ENCODE results near the gene SIVA1.
"Not testable (repeated sequence)": the region's sequence is repeated elsewhere in the genome, so short reads cannot be mapped to it uniquely, and the experiment has no call there.

SIVA1 gene

DNA sequence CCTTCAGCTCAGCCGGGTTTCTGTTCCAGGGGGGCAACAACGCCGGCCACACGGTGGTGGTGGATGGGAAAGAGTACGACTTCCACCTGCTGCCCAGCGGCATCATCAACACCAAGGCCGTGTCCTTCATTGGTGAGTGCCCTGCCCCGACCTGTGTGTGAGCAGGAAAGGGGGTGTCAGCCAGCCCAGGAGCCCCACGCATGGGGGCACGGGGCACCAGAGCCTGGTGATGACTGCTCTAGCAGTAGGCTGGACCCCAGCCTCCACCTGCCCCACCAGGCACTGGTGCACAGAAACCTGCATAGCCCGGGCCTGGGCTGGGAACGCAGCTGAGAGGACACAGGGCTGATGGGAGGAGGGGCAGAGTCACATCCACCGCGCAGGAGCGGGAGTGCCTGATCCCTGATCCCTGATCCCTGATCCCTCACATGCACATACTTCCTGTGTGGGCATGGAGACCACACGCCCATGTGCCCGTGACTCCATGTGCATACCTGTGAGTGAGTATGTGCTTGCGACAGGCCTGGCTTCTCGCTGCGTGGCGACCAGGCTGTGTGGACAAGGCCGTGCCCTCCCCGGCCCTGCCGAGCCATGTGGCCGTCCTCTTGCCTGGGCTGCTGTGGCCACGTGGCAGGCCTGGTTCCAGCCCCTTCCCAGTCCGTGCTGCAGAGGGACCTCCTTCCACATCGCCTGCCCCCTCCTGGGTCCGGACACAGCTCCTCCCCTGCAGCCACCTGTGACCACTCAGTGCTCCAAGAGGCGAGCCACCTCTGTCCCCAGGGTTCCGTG, 17.8 kb upstream of the SIVA1 start:
- no peak for DNase-seq

DNA sequence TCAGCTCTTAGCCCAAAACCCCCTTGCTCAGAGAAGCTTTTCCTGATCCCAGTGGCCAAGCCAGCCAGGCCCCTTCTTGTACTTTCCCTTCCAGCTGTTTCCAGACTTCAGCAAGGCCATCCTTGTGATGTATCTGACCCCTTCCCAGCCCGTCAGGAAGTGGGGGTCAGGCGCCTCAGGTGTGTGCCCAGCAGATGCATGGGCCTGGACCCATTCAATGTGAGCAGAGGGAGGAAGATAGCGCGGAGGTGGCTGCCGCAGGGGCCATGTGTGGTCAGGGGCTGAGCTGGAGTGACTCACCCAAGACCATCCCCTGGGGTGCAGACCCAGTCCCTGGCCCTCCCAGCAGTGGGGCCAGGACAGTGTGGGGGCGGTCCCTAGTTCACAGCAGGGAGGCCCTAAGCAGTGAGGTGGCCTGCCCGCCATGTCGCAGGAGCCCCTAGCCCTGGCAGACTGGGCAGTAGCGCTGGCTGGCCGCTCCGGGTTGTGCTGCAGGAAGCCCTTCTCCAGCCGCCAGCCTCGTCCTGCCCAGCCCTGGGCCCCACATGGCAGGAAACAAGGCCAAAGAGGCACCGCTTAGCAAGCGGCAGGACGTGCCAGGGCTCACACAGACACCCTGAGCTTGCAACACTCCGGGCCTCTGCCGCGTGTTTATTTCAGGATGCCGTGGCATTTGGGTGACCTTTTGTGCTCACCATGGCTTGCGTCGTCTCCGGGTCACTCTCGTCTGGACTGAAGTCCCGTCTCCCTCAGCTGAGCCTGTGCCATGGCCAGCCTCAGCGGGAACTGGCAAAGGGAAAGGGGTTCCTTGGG, 16.9 kb upstream of the SIVA1 start:
- no peak for DNase-seq

DNA sequence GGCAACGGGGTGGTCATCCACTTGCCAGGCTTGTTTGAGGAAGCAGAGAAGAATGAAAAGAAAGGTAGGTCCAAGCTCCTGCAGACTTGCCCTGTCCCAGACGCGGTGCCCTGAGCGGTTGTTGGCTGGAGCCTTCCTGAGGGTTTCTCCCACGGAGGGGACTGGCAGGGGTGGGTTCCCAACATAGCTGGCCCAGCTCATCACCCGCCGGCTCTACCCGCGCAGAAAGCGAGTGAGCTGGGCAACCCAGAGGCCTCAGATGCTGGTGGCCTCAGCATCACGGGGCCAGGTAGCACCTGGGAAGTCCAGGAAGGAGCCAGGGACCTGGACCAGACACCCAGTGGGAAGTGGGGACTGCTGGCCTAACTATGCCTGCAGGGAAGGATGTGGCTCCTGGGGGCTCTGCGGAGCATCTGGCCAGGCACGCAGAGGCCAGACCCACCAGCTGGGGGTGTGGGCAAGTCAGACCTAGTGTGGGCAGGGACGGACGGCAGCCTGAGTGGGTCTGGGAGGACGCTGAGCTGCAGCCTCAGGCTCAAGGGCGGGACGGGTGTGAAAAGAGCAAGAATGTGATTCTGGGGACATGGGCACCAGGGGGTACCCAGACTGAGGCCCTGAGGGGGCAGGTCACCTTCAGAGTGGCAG, 14.4 kb upstream of the SIVA1 start:
- no peak for DNase-seq

DNA sequence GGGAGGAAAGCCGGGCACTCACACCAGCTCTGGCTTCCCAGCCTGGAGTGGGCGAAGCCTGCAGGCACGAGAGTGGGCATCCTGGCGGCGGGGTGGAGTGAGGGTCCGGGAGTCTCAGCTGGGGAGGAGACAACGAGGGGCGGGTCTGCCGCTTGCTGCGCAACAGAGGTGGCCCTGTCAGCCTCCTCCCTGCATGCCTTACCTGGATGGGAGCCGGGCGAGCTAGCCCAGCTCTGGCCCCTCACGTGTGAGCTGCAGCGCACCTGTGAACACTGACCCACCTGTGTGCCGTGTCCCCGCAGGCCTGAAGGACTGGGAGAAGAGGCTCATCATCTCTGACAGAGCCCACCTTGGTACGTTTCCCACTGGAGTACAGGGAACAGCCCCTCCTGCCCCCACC, 13.9 kb upstream of the SIVA1 start:
- no peak for DNase-seq

DNA sequence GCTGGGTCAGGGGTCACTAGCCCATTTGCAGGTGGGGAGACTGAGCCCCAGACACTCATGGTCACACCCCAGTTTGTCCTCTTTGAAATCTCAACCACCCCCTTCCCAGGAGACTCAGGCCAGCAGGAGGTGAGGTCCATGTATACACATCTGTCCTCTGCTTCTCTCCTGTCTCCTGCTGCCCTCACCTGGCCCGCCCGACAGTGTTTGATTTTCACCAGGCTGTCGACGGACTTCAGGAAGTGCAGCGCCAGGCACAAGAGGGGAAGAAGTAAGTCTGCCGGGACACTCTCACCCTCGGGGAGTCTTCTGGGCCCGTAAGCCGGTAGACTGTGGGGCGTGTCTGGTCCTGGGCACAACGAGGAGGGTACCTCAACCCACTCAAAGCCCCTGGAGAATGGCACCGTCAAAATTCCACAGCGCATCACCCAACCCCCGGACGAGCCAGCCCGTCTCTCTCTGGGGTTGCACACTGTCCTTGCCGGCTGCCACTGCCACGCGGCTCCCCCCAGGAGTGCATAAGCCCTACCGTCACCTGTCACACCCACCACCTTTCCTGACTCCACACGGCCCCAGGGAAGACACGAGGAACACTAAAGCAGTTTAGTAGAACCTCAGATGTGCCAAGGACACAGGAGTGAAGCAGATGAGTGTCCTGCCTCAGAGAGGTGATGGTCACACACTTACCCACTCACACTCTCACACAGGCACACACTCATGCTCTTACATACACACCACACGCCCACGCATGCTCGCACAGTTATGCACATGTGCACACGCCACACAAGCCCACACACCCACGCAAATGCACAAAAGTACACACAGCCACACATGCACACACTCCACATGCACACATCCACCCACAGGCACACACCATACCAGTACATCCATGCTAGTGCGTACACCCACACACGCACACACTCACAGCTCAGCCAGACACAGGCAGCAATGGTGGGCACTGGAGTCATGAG, 13.1 kb upstream of the SIVA1 start:
- no peak for DNase-seq

DNA sequence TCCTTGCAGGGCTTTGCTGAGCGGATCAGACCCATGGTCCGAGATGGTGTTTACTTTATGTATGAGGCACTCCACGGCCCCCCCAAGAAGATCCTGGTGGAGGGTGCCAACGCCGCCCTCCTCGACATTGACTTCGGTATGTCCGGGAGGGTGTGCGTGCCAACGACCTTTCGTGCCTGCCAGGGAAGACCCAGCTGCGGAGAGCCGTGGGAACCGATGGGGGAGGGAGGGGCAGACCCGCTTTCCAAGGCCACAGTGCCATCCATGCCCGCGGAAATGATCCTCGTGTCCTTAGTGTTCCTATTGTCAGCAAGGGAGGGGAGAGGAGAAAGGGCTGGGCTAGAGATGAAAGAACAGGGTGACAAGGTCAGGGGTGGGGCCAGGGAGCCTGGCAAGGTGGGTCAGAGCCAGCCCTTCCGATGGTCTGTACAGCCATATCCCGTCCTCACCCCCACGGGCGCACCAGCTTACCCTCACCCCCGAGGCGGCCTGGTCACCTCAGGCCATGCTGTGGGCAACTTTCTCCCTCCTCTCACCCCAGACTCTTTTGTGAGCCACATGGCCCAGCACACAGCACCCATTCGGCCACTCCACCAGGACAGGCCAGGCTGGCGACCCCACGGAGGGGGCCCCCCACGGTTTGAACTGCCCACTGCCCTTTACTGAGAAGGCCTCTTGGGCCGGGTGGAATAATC, 11.7 kb upstream of the SIVA1 start:
- no peak for DNase-seq

DNA sequence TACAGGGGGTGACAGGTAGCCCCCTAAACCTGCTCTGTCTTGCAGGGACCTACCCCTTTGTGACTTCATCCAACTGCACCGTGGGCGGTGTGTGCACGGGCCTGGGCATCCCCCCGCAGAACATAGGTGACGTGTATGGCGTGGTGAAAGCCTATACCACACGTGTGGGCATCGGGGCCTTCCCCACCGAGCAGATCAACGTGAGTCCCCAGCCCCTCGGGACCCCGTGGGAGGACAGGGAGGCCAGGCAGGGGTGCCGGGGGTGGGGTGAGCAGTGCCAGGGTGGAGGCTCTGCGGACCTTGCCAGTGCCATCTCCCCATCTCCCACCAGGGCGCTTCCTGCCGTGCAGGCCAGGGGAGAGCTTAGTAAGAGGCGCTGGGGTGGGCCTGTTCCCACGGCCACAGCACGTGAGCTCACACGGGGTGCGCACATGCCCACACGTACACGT, 11.1 kb upstream of the SIVA1 start:
- DNase-seq: no peak

DNA sequence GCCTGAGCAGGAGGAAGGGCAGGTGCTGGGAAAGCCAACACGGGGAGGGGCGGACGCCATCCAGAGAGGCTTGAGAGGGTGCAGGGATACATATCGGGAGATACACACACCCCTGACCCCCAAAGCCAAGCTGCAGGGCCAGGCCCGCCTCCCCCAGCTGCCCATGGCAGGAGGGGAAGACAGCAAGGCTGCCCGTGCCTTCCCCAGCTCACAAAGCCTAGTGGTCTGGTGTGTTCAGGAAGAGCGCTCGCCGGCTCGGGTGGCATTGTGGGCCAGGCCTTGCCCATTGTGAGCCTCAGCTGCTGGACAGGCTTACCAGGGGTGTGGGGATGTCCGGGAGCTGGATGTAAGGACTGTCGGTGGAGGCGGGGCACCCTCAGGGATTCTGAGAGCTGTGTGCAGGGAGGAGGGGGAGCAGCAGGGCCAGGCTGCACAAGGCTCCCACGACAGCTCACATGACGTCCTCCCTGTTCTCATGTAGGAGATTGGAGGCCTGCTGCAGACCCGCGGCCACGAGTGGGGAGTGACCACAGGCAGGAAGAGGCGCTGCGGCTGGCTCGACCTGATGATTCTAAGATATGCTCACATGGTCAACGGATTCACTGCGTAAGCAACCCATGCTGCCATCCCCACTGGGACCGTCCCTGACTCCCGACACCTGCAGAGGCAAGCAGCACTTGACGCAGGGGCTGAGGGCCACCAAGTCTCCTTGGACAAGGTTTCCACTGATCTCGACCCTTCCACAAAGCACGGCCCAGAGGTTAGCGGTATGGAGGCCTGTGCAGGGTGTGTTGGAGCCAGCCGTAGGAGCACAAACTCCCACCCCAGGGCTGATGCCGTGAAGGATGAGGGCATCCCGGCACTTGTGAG, 10.1 kb upstream of the SIVA1 start:
- DNase-seq: no peak

DNA sequence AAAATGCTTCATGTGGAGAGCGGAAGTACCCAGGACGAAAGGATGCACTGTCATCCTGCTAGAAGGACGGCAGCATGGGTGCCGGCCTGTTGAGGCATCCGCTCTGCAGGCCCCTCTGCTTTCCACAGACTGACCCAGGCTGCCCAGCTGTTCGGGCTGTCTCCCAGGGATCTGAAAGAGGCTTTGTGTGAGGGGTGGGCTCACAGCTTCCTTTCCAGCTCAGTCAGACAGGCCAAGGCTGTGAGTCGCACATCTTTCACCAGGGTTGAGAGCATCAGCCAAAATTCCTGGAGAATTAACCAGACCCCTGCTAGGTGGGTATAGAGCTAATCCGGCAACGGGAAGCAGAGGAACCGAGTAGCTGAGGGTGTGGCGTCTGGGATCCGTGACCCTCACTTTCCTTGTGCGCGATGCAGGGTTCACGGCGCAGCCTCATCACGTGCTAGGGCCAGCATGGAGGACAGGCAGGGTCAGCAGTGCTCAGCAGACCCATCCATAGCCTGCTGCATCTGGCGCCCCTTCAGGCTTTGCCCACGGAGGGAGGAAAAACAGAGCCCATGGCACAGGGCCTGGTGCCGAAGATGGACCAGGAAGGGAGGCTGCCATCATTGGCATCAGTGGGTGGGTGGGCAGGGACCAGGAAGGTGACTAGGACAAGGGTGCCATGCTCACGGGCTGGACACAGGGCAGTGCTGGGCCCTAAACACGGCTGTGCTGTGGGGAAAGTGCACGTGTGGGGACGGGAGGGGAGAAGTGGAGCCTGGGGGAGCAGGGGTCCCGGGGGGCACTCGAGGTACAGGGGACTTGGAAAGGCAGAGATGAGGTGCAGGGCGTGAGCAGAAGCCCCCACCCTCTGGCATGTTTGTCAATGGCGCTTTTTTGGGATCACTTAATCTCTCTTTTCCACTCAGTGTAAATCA, 9.2 kb upstream of the SIVA1 start:
- DNase-seq: no peak

DNA sequence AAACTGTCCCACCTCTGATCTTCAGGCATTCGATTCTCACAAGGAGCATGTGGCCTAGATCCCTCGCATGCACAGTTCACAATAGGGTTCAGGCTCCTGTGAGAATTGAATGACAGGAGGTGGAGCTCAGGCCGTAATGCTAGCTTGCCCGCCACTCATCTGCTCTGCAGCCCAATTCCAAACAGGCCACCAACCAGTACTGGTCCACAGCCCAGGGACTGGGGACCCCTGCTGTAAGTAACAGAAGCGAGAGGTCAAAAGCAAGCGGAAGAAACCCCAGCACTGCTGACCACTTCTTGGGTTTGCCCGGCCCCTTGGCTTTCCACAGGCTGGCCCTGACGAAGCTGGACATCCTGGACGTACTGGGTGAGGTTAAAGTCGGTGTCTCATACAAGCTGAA, 8.5 kb upstream of the SIVA1 start:
- DNase-seq: no peak

DNA sequence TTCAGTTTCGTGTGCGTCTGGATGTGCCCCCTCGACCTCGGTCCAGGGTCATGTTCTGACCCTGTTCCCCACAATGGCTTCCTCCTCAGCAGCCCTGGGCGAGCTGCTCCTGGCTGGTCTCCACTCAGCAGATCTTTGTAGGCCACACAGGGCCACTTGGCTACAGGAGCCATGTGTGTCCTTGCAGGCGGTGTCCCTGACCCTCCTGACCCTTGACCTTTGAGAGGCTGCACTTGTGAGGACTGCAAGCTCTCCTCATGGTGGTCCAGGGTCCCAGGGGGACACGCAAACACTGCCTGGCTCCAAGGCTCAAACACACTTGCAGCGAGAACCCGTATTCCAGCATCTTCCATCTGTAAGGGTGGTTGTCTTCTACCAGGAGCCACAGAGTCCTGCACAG, 7.5 kb upstream of the SIVA1 start:
- DNase-seq: no peak

DNA sequence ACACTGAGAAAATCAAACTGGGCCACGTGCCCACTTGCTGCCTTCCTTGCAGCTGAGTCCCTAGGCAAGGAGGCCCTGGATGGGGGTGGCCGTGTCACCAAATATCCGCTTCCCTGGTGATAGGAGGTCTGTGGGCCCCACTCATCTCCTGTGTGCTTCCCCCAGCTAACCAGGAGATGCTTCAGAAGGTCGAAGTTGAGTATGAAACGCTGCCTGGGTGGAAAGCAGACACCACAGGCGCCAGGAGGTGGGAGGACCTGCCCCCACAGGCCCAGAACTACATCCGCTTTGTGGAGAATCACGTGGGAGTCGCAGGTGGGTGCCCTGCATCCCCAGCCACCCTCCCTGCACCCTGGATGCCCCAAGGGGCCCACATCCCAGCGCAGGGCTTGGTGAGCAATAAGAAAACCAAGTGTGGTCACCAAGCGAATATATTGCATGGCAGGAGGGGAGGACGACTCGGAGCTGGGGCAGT, 6.8 kb upstream of the SIVA1 start:
- DNase-seq: no peak

DNA sequence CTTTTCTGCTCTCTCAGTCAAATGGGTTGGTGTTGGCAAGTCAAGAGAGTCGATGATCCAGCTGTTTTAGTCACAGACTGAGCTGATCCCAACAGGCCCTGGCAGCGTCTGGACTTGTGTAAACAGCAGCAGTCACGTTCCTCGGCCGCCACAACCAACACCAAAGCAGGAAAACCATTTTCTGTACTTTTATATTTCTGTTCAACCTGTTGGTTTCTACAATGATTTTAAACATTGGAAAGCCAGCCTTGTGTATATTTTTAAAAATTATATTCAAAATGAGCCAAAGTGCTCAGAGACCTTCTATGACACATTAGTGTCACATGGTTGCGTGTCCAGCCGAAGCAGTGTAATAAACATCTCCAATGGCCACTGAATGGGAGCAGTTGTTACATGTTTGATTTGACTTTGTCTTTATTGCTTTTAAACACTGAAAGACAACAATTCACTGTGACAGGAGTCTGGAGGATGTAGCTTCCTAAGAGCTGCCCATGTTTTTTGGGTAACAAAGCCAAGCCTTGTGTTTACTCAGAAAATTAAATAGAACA, 5.9 kb upstream of the SIVA1 start:
- no peak for DNase-seq

DNA sequence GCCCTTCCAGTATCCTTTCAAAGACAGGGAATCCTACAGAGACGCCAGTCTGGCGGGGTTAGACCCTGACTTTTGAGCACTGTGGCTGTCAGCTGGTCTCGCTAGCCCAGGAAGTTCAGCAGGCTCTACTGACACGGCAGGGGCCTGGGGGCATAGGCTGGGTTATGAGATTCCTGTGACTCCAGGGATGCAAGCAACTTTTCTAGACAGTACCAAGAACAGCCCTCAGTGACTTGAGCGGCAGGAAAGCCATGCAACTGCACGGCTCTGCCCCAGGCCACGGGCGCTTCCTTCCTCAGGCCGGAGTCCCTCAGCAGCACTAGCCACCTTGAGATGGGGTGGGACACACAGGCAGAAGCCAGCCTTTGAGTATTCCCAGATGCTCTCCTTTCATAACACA, 5.1 kb upstream of the SIVA1 start:
- no peak for DNase-seq

DNA sequence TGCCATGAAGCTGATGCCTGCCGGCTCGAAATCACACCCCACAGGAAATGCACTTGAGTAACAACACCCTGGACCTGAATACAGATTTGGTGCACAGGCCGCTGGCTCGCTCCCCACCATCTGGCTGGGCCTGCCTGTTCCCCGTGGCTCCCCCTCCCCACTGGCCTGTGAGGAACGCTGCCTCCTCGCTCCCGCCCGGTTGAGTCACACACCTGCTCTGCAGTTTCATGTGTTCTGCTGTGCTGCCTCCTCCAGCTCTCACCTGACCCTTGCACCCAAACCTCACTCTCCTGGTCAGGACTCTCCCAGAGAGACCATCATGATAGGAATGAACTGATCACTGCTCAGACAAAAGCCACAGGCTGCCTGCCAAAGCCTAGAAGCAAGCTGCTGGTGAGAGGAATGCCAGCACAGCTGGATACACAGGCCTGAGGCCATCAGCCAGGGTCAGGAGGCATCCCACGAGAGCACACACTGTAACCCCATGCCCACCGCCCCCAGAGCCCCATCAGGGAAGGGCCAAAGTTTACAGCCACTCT, 3.8 kb upstream of the SIVA1 start:
- no peak for DNase-seq

DNA sequence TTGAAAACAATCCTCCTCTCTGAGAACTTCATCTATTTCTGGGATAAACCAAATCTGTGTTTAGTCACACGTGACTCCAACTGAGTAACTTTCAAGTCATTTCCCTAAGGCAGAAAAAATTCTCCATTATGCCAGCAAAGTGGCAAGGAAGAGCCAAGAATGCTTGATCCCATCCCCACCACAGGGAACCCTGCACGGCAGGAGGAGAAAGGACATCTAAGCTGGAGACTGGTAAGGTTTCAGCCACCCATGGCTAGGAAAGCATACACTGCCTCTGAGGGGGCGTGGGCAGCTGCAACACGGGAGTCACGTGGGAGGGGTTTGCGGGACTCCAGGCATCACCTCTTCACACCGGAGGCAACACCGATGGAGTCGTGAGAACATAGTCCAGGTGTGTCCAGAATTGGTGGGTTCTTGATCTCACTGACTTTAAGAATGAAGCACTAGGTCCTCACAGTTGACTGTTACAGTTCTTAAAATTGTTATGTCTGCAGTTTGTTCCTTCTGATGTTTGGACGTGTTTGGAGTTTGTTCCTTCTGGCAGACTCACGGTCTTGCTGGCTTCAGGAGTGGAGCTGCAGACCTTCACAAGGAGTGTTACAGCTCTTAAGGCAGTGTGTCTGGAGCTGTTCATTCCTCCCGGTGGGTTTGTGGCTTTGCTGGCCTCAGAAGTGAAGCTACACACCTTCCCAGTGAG, 2.7 kb upstream of the SIVA1 start:
- no peak for DNase-seq

DNA sequence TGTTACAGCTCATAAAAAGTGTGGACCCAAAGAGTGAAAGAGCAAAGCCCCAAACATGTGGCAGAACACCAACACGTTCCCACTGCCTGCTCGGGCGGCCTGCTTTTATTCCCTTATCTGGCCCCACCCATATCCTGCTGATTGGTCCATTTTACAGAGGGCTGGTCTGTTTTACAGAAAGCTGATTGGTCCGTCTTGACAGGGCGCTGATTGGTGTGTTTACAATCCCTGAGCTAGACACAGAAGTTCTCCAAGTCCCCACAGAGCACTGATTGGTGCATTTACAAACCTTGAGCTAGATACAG, 2.2 kb upstream of the SIVA1 start:
- not testable (repeated sequence) for DNase-seq
